Neural progenitor cell (in vitro differentiated cells): Measurements from ENCODE around the gene MBTPS1.

Experiments used
- EZH2phosphoT487 ChIP-seq: fragments of 200-600 bp; sonication (generic); IDR thresholded peaks from 2 replicates; pipeline ENCODE4 v1.6.1; 2017; ENCODE audit warnings: antibody characterized with exemption
- TF ChIP-seq, protein P1 (sequence below): fragments of 200-600 bp; sonication (generic); IDR thresholded peaks from 2 replicates; pipeline ENCODE4 v1.5.1; 2017; ENCODE audit warnings: antibody characterized with exemption, mild to moderate bottlenecking

DNA sequence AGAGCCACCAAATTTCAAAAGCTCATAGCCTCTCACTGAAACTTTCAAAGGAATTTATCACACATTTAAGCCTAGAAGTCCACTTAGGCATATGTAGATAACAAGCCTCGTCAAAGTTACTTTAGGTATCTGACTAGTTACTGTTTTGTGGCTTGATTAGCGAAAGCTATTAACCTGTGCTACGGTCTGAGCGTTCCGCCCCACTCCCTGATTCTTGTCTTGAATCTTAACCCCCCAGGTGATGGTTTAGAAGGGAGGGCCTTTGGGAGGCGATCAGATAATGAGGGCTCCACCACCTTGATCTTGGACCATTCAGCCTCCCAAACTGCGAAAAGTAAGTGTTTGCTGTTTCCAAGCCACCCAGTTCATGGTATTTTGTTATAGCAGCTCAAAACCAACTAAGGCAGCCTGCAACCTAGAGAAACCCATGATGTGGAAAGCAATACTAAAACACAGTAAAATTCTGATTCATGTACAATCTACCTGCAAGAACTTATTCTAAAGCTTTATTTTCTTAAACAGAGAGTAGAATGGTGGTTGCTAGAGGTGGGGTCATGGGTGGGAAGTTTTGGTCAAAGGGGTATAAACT lies 21.1 kb upstream of the MBTPS1 start:
- TF ChIP-seq, protein P1, sequence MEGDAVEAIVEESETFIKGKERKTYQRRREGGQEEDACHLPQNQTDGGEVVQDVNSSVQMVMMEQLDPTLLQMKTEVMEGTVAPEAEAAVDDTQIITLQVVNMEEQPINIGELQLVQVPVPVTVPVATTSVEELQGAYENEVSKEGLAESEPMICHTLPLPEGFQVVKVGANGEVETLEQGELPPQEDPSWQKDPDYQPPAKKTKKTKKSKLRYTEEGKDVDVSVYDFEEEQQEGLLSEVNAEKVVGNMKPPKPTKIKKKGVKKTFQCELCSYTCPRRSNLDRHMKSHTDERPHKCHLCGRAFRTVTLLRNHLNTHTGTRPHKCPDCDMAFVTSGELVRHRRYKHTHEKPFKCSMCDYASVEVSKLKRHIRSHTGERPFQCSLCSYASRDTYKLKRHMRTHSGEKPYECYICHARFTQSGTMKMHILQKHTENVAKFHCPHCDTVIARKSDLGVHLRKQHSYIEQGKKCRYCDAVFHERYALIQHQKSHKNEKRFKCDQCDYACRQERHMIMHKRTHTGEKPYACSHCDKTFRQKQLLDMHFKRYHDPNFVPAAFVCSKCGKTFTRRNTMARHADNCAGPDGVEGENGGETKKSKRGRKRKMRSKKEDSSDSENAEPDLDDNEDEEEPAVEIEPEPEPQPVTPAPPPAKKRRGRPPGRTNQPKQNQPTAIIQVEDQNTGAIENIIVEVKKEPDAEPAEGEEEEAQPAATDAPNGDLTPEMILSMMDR = no peak
- no peak for TF ChIP-seq EZH2phosphoT487
